ENCODE data around the gene CSNK1A1. TPM values are rescaled to one million over a fixed set of nuclear protein-coding genes. Genes with fewer than 3 reads are reported as not detected.

The CSNK1A1 gene
- polyA plus RNA-seq, 1 donor from 2014 or later: 217 TPM

DNA sequence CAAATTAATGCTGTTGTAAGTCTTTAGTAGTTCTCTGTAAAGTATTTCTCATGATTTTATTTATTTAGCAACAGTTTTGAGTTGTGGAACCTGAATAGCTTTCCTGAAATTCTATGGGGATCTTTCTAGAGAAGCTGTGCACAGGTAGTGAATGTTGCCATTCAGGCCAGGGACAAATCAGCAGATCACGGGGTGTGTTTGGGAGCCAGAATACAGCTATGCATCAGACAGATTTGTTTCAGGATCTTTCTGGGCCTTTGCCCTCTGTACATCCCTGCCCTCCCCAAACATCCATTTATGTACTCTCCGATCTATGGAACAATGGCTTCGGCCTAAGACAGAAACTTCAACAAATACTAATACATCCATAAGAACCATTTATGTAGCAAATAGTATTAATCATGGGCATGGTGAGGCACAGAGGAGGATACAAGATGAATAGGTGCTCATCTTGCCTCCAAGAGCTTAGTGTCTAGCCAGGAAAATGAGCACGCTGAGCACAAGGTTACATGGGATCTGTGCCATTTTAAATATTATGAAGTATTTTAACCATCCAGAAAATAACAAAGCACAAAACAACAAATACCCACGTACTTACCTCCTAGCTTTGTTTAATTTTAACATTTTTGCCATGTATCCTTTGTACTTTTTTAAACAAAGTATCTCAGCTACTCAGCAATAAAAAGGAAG is 43.1 kb upstream of the CSNK1A1 start:
- no peaks in the 10 kb centered on the region for H3K9me3 ChIP-seq (ENCODE audit: low read length)

DNA sequence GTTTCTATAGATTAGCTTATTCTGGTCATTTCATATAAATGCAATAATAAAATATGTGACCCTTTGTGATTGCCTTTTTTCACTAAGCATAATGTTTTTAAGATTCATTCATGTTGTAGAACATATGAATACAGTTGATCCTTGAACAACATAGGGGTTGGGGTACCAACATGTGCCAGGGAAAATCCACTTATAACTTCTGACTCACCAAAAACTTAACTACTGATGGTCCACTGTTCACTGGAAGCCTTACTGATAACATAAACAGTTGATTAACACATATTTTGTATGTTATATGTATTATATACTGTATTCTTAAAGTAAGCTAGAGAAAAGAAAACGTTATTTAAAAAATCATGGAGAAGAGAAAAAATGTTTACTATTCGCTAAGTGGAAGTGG is 42.1 kb upstream of the CSNK1A1 start:
- Histone ChIP-seq H3K9me2 (ENCODE audit: insufficient read depth, low read length) (no peaks in the 10 kb centered on the region), H3K4me3 (ENCODE audit: low read length) (no peak overlapping the region), H2AFZ (ENCODE audit: low read depth, low read length) (no peak overlapping the region), H3F3A (ENCODE audit: insufficient read depth, low read length, poor library complexity, severe bottlenecking) (no peaks in the 10 kb centered on the region), H3K79me2 (replicated peaks; ENCODE audit: insufficient read depth, low read length) (no peaks in the 10 kb centered on the region), H3K9me3 (ENCODE audit: low read length) (no peaks in the 10 kb centered on the region), H3K36me3 (ENCODE audit: insufficient read depth, low read length) (no peaks in the 10 kb centered on the region), H3K27ac (ENCODE audit: low read length) (no peak overlapping the region), H3K4me2 (ENCODE audit: low read length) (no peak overlapping the region), H3K27me3 (ENCODE audit: insufficient read depth, low read depth, low read length) (no peaks in the 10 kb centered on the region), H3K9ac (ENCODE audit: low read length) (no peak overlapping the region), H4K20me1 (ENCODE audit: insufficient read depth) (no peaks in the 10 kb centered on the region)
- TF ChIP-seq MXI1 (conservative IDR thresholded peaks at IDR 0.05; ENCODE audit: poor library complexity, severe bottlenecking) (no peak), SMC3 (conservative IDR thresholded peaks at IDR 0.05; ENCODE audit: poor library complexity) (no peak), EZH2 (IDR thresholded peaks at IDR 0.05; ENCODE audit: borderline replicate concordance, insufficient read depth, low read length, poor library complexity, severe bottlenecking) (no peak), EP300 (conservative IDR thresholded peaks at IDR 0.05; ENCODE audit: poor library complexity, severe bottlenecking) (no peak), POLR2AphosphoS5 (IDR thresholded peaks at IDR 0.05) (no peak), RAD21 (conservative IDR thresholded peaks at IDR 0.05) (no peak), TAF1 (IDR thresholded peaks at IDR 0.05; ENCODE audit: low read depth) (no peak)
- TF ChIP-seq, protein P1, sequence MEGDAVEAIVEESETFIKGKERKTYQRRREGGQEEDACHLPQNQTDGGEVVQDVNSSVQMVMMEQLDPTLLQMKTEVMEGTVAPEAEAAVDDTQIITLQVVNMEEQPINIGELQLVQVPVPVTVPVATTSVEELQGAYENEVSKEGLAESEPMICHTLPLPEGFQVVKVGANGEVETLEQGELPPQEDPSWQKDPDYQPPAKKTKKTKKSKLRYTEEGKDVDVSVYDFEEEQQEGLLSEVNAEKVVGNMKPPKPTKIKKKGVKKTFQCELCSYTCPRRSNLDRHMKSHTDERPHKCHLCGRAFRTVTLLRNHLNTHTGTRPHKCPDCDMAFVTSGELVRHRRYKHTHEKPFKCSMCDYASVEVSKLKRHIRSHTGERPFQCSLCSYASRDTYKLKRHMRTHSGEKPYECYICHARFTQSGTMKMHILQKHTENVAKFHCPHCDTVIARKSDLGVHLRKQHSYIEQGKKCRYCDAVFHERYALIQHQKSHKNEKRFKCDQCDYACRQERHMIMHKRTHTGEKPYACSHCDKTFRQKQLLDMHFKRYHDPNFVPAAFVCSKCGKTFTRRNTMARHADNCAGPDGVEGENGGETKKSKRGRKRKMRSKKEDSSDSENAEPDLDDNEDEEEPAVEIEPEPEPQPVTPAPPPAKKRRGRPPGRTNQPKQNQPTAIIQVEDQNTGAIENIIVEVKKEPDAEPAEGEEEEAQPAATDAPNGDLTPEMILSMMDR (IDR thresholded peaks at IDR 0.05; ENCODE audit: poor library complexity, severe bottlenecking): no peak
- TF ChIP-seq, protein P2, sequence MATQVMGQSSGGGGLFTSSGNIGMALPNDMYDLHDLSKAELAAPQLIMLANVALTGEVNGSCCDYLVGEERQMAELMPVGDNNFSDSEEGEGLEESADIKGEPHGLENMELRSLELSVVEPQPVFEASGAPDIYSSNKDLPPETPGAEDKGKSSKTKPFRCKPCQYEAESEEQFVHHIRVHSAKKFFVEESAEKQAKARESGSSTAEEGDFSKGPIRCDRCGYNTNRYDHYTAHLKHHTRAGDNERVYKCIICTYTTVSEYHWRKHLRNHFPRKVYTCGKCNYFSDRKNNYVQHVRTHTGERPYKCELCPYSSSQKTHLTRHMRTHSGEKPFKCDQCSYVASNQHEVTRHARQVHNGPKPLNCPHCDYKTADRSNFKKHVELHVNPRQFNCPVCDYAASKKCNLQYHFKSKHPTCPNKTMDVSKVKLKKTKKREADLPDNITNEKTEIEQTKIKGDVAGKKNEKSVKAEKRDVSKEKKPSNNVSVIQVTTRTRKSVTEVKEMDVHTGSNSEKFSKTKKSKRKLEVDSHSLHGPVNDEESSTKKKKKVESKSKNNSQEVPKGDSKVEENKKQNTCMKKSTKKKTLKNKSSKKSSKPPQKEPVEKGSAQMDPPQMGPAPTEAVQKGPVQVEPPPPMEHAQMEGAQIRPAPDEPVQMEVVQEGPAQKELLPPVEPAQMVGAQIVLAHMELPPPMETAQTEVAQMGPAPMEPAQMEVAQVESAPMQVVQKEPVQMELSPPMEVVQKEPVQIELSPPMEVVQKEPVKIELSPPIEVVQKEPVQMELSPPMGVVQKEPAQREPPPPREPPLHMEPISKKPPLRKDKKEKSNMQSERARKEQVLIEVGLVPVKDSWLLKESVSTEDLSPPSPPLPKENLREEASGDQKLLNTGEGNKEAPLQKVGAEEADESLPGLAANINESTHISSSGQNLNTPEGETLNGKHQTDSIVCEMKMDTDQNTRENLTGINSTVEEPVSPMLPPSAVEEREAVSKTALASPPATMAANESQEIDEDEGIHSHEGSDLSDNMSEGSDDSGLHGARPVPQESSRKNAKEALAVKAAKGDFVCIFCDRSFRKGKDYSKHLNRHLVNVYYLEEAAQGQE (IDR thresholded peaks at IDR 0.05; ENCODE audit: borderline replicate concordance): no peak

More for the DNA sequence above, 43.1 kb upstream of the CSNK1A1 start:
- Histone ChIP-seq H2AFZ (ENCODE audit: low read depth, low read length) (no peak overlapping the region), H3K36me3 (ENCODE audit: insufficient read depth, low read length) (no peaks in the 10 kb centered on the region), H3K27ac (ENCODE audit: low read length) (no peak overlapping the region), H3K79me2 (replicated peaks; ENCODE audit: insufficient read depth, low read length) (no peaks in the 10 kb centered on the region), H3K4me3 (ENCODE audit: low read length) (no peak overlapping the region), H3K4me2 (ENCODE audit: low read length) (no peak overlapping the region), H3K27me3 (ENCODE audit: insufficient read depth, low read depth, low read length) (no peaks in the 10 kb centered on the region), H4K20me1 (ENCODE audit: insufficient read depth) (no peaks in the 10 kb centered on the region), H3K9ac (ENCODE audit: low read length) (no peak overlapping the region), H3K9me2 (ENCODE audit: insufficient read depth, low read length) (no peaks in the 10 kb centered on the region), H3F3A (ENCODE audit: insufficient read depth, low read length, poor library complexity, severe bottlenecking) (no peaks in the 10 kb centered on the region)
- TF ChIP-seq, protein P1 (IDR thresholded peaks at IDR 0.05; ENCODE audit: poor library complexity, severe bottlenecking): no peak
- TF ChIP-seq MXI1 (conservative IDR thresholded peaks at IDR 0.05; ENCODE audit: poor library complexity, severe bottlenecking): no peak
- TF ChIP-seq POLR2AphosphoS5 (IDR thresholded peaks at IDR 0.05): no peak
- no peak for TF ChIP-seq EZH2 (IDR thresholded peaks at IDR 0.05; ENCODE audit: borderline replicate concordance, insufficient read depth, low read length, poor library complexity, severe bottlenecking)
- TF ChIP-seq RAD21 (conservative IDR thresholded peaks at IDR 0.05): no peak
- TF ChIP-seq EP300 (conservative IDR thresholded peaks at IDR 0.05; ENCODE audit: poor library complexity, severe bottlenecking): no peak
- no peak for TF ChIP-seq SMC3 (conservative IDR thresholded peaks at IDR 0.05; ENCODE audit: poor library complexity)
- no peak for TF ChIP-seq TAF1 (IDR thresholded peaks at IDR 0.05; ENCODE audit: low read depth)
- TF ChIP-seq, protein P2 (IDR thresholded peaks at IDR 0.05; ENCODE audit: borderline replicate concordance): no peak
